GM21717 (cell line): ENCODE data around the gene BAD.
"Not testable (repeated sequence)": the region's sequence is repeated elsewhere in the genome, so short reads cannot be mapped to it uniquely, and the experiment has no call there.

Experiments used
- ATAC-seq: cut with Tn5 transposase; IDR thresholded peaks from one replicate; pipeline ENCODE4 v1.9.1; 2021; ENCODE audit warnings: mild to moderate bottlenecking, moderate library complexity; ENCODE audit not compliant: unreplicated experiment

BAD gene

DNA sequence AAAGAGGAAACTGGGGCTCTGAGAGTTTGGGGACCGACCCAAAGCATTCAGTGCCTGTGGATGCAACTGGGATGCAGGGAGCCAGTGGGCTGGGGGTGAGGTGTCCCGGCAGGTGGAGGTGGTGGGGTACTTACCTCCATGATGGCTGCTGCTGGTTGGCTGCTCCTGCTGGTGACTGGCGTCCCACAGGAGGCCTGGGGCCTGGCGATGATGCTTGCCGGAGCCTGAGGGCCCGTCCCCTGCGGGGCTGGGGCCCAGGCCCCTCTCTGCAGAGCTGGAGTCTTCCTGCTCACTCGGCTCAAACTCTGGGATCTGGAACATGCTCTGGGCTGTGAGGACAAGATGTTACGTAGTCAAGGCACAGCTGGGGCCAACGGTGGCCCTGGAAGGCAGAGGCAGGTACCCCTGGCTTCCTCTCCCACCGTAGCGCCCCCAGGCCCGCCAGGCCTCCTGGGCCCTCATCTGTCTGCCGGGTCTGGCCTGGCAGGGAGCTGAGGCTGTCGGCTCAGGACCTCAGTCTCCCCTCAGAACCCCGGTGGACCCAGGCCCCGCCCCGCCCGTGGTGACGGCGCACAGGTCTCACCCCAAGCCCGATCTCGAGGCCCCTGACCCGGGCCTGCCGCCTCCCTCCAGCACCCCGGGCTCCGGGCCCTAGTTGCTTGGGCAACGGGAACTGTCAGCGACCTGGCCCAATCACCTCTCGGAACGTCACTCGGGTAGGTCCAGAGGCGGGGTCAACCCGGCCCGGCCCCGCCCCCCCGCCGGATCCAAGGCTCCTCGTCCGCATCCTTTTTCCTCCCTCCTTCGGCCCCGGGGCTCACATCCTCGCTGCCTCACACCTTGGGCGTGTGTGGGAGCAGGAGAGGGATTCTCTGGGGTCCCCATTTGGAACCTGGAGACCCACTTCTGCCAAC lies at the start of gene BAD:
Gene BAD (minus strand): TSS at position 618 of the 914 bp plus-strand sequence. CDS start 297 bp downstream, at position 321.
- ATAC-seq: peak; percentile 72

DNA sequence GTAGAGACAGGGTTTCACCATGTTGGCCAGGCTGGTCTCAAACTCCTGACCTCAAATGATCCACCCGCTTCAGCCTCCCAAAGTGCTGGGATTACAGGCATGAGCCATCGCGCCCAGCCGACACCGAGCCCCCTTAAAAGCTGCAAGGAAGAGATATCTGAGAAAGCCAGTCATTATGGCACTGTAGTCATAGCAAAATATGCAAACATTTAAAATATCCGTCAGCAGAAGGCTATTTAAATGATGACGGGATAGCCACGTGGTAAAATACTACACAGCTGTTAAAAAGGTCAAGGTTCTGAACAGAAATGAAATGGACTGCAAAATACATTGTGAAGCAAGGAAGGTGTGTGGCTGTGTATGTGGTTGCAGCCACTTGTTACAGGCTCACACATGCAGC lies 49.1 kb upstream of the BAD start:
- no peak for ATAC-seq

DNA sequence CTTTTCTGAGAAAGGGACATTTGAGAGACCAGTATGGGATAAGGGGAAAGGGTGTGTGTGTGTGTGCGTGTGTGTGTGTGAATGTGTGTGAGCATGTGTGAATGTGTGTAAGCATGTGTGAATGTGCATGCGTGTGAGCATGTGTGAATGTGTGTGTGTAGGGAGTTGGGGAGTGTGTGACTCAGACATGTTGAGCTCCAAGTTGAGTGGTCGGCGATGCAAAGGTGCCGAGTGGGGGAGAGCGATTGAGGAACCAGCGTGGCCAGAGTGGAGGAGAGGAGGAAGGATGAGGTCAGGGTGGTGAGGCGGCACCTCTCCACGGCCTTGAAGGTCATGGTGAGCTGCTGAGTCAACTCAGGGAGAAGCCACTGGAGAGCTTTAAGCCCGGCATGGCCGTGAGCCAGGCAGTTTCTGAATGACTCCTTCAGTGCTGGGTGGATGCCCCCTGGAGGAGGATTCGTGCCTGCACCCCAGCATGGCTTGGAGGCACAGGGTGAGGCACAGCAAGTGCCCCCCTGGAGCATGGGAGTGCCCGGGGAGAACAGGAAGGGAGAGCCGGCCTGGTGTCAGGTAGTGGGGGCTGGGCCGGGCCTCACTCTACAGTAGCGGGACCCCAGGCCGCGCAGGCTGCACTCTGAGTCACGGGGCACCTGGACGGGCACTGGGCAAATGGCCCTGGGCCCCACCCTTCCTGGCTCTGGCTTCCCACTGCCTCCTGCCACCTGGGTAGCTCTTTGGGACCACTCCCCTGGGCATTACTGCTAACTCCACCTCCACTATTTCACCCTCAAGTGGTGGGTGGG lies 47.3 kb upstream of the BAD start:
- peak; percentile 51 for ATAC-seq

DNA sequence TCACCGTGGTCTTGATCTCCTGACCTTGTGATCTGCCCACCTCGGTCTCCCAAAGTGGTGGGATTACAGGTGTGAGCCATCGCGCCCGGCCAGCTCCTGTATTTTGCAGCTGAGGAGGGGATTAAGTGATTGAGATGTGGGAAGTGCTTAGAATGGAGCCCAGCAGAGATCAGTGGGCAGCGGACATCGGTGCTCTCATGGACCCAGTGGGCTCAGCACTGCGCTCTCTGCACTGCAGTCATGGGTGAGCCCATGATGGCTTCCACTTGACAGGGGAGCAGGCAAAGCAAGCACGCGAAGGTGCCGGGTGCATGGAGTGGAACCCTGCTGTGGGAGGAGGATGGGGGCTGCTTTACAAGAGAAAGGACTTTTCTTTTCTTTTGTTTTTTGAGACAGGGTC lies 46.4 kb upstream of the BAD start:
- no peak for ATAC-seq

DNA sequence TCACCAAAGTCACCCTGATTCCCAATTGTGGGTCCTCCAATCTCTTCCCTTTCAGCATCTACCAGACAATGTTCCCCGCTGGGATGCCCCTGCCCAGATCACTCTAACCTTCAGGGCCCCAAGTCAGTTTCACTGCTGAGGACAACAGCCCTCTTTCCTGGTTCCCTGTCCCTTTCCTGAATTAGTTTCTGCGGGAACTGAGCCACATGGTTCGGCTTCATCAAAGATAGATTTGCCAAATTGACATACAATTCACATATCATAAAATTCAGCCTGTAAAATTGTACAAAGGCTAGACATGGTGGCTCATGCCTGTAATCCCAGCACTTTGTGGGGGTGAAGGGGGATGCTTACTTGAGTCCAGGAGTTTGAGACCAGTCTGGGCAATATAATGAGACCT lies 43.5 kb upstream of the BAD start:
- no peak for ATAC-seq

DNA sequence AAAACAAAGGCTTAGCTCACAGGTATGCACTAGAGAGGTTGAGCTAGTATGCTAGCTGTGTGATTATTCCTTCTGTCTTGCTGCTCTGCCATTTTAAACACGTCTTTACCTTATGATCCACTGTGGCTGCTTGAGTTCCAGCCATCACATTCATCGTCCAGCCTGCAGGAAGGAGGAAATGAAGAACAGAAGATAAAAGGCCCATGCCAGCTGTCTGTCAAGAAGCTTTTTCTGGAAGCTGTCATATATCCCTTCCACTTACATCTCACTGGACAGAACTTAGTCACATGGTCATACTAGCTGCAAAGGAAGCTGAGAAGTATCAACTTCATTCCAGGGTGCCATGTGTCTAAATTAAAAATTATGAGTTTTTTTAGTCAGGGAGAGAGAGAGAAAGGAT lies 42.9 kb upstream of the BAD start:
- ATAC-seq: no peak

DNA sequence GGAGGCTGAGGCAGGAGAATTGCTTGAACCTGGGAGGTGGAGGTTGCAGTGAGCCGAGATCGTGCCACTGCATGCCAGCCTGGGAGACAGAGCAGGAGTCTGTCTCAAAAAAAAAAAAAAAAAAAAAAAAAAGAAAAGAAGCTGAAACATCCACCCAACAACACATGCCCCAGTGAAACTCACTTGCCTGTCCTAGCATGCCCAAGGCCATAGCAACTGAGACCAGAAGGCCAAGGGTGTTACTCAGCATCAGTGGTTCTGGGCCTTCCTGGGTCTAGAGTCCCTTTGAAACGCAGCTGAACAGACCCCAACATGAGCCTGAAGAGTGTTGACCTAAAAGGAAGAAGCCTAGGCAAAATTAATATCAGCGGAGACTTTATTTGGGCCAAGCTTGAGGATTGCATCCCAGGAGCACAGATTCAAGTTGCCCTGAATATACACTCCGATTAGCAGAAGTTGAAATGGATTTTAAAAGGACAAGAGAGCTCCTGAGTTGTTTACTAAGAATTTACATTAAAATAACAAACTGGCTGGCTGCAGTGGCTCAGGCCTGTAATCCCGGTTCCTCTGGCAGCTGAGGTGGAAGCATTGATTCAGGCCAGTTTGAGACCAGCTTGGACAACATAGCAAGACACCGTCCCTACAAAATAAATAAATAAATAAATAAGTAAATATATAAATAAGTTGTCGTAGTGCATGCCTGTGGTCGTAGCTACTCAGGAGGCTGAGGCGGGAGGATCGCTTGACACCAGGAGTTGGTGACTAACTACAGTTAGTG lies 40.4 kb upstream of the BAD start:
- no peak for ATAC-seq

DNA sequence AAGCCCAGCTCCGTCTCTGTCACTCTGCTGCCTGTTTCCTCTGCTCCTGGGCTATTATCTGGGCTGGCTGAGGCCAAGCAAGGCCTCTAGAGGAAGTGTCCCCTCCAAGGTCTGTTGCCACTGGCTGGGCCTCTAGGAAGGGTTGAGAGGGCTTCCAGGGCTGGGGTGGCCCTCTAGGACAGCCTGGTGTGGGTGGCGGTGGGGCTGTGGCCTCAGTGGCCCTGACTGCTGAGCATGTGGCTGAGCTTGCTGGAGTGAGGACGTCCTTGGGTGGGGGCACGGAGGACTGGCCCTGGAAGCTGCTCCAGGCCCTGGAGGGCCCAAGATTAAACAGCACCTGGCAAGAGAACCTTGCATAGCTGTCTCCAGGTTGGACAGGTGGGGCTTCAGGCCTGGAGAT lies 39.5 kb upstream of the BAD start:
- not testable (repeated sequence) for ATAC-seq

DNA sequence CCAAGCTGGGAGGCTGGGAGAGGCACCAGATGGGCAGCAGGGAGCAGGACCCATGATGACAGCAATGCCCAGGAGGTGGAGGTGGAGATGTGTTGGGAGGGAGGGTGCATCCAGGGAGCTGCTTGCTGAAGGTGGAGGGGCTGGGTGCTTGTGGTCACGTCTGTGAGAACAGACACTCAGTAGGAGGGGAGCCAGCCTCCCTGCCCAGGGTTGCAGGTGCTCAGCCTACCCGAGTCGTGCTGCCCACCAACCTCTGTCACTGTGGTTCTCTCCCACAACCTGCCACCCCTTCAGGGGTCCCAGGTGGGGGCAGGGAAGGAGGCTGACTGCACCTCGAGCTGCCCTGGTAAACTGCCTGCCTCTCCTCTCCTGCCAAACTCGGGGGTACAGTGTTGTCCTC lies 38.9 kb upstream of the BAD start:
- no peak for ATAC-seq

DNA sequence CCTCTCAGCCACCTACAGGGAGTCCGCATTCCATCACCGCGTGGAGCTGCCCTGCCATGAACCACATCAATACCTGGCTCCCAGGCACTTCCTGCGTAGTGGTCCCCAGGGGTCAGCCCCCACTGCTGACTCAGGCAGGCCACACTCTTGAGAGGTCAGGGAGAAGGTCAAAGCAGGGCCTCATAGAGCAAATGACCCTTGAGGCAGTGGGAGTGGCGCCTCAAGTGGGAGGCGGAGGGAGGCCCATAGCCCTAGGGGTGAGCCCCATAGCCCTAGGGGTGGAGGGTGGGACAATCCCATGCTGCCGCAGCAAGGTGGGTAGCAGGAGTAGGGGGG lies 38.4 kb upstream of the BAD start:
- ATAC-seq: no peak

DNA sequence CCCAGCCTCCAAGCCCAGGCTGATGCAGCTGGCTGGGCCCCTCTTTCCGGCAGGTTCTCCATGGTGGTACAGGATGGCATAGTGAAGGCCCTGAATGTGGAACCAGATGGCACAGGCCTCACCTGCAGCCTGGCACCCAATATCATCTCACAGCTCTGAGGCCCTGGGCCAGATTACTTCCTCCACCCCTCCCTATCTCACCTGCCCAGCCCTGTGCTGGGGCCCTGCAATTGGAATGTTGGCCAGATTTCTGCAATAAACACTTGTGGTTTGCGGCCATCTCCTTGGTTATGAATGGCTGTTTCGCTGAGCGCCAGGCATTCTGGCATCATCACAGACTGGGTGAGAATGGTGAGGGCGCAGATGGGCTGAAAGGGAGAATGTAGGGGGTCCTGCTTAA lies 37.1 kb upstream of the BAD start:
- no peak for ATAC-seq

DNA sequence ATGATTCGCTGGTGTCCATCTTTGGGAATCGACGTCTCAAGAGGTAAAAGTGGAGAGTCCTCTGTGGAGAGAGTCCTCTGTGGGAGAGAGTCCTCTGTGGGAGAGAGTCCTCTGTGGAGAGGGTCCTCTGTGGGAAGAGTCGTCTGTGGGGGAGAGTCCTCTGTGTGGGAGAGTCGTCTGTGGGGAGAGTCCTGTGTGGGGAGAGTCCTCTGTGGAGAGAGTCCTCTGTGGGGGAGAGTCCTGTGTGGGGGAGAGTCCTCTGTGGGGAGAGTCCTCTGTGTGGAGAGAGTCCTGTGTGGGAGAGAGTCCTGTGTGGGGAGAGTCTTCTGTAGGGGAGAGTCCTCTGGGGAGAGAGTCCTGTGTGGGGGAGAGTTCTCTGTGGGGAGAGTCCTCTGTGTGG lies 36.6 kb upstream of the BAD start:
- ATAC-seq: no peak

DNA sequence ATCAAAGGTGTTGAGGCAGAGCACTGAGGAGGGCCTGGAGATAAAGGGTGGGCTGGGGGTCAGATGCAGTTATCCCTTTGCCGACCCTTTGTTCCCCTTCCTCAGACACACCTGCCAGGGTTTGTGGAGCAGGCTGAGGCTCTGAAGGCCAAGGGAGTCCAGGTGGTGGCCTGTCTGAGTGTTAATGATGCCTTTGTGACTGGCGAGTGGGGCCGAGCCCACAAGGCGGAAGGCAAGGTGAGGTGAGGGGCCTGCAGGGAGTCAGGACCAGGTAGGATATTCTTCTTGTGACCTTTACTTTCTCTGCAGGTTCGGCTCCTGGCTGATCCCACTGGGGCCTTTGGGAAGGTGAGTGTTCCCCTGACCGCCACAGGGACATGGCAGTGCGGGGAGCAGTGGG lies 36.1 kb upstream of the BAD start:
- ATAC-seq: no peak

DNA sequence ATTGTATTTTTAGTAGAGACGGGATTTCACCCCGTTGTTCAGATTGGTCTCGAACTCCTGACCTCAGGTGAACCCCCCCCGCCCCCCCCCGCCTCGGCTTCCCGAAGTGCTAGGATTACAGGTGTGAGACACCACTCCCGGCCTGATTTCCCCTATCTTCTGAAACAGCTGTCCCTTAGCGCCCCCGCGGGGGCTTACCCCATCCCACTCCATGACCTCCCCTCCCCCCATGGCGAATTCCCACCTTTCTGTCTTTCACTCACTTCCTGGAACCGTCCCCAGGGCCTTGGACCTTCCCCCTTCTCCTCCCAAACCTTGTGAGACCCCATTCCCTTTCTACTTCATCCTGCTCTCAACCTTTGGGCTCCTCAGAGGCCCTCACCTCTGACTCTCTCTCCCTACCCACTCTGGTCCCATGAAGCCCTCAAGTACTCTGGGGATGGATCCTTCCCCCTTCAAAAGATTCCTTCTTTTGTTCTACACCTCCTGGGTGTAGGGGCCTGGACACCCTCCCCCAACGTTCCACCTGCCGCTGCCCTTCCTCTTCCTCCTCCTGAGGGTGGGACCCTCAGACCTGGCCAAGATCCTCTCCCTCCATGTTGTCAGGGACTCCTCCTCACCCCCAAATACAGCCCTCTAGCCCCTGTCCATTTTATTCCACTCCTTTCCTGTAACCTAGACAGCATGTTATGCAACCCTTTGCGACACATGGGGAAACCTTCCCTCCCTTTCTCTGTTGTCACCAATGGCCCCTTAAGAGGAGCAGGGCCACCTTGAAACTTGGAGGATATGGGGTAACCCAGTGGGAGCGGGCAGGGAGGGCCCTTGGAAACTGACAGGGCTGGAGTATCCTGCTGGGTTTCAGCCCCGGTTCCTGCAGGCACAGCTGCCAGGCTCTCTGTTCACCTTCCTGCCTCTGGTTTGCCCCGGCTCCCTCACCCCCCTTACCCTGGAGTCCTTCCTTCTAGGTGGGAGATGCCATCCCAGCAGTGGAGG lies 34.6 kb upstream of the BAD start:
- no peak for ATAC-seq

DNA sequence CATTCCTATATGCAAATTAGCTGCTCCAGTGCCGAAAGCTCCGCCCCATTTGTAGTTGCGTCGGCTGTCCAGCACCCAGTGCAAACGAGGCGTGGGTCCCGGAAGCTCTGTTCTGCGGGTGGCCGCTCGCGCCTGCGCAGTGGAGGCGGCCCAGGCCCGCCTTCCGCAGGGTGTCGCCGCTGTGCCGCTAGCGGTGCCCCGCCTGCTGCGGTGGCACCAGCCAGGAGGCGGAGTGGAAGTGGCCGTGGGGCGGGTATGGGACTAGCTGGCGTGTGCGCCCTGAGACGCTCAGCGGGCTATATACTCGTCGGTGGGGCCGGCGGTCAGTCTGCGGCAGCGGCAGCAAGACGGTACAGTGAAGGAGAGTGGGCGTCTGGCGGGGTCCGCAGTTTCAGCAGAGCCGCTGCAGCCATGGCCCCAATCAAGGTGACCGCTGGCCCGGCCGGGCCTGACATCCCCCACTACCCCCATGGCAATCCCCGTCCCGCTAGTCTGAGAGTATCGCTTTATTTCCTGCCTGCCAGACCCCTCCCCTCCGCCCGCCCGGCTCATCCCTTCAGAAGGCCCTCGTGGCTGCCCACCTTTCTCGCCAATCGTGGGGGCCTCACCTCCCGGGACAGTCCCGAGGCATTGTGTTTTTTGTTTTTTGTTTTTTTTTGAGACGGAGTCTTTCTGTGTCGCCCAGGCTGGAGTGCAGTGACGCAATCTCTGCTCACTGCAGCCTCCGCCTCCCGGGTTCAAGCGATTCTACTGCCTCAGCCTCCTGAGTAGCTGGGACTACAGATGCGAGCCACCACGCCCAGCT lies 33.7 kb upstream of the BAD start, which contains the start of gene PRDX5:
Gene PRDX5 (plus strand): TSS at position 161 of the 805 bp plus-strand sequence. CDS start 95 bp downstream, at position 256.
- ATAC-seq: peak; percentile 48

DNA sequence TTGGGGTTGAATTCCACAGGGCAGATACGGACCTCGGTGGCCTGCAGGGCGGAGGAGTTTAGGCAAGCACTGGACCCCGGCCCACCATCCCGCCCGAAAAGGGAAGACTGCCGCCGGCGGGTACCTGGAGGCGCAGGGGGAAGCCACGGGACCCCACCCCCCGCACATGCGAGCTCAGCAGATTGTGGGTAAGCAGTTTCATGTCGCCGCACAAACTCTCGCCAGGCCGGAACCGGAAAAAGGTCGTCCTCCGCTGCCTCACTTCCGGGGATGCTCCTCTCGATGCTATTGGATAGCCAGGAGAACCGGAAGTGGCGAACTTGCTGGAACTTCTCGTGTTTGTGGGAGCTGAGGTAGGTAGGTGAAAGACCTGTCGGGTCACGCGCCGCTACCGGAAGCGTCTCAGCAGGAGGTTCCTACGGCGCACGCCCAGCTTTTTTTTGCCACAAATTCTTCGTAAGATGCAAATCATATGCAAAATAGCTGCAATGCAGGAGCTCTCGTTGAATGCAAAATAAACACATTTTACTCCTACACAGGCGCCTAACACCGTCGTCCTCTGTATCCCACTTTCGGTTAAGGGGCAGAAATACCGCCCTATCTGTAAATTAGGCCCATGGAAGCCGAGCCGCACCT lies 33.0 kb upstream of the BAD start, which contains the start of gene TRMT112:
Gene TRMT112 (minus strand): TSS at position 235 of the 636 bp plus-strand sequence. CDS start 33 bp downstream, at position 202.
- ATAC-seq: peak; percentile 41

DNA sequence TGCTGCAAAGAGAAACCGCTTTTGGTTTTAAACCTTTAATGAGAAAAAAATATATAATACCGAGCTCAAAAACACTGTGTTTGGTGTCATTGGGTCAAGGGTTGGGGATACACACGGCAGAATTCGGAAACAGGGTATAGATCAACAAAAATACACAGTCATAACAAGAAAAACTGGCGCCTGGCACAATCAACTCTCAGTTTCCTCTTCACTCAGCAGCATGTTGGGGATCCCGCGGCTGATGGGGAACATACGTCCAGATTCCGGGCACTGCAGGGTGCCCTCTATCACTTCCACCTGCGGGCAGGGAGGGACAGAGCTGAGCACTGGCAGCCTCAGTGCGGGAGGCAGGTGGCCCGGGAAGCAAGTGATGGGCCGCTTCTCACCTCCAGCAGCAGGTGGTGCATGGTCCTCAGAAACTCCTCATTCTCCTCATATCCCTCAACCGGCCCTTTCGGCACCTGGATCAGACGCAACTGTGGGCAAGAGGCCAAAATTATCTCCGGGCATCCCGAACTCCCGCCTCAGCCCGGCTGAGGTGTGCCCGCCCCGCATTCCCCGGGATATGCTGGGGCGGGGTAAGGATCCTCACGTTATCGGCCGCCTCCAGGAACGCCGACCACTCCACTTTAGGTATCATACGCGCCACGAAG lies 32.3 kb upstream of the BAD start:
- ATAC-seq: peak; percentile 5
